Upper lobe of right lung (tissue), 1 donor: ENCODE data around the gene PROK1. TPM values are rescaled to one million over a fixed set of nuclear protein-coding genes. Genes with fewer than 3 reads are reported as not detected.

ENCODE experiments used
- ATAC-seq: fragments of 200-7000 bp; cut with Tn5 transposase; one replicate; pipeline ENCODE4 v1.9.1; 2020; ENCODE audit warnings: mild to moderate bottlenecking, moderate library complexity
- DNase-seq: peaks from one replicate; pipeline ENCODE4 v3.0.0-alpha.2; 2020
- H3K27ac ChIP-seq: fragments of 200-600 bp; one replicate; pipeline ENCODE4 v1.8.0; 2022
- H3K27me3 ChIP-seq: fragments of 200-600 bp; one replicate; pipeline ENCODE4 v1.8.0; 2022; ENCODE audit warnings: mild to moderate bottlenecking
- H3K36me3 ChIP-seq: fragments of 200-600 bp; one replicate; pipeline ENCODE4 v1.8.0; 2022
- H3K4me1 ChIP-seq: fragments of 200-600 bp; one replicate; pipeline ENCODE4 v1.8.0; 2022
- H3K4me3 ChIP-seq: fragments of 200-600 bp; one replicate; pipeline ENCODE4 v1.8.0; 2022; ENCODE audit warnings: mild to moderate bottlenecking
- H3K9me3 ChIP-seq: fragments of 200-600 bp; one replicate; pipeline ENCODE4 v1.8.0; 2022
- CTCF ChIP-seq: fragments of 200-600 bp; IDR thresholded peaks from one replicate; pipeline ENCODE4 v1.8.0; 2022; ENCODE audit warnings: antibody characterized with exemption
- intact Hi-C: fragments of 100-400 bp; cut with DNase I; formaldehyde crosslinking; loops from one replicate; pipeline ENCODE4 v1.11.0; 2022
- total RNA-seq: library from RNA; stranded (reverse); fragmentation: NEBNext Ultra II Directional; extraction: Animal tissue kit (Norgen Biotek cat#: 25700); gene quantifications from one replicate; pipeline ENCODE4 v1.2.1, GENCODE V29; 2021
- donor health status: DM: no; HTN: yes; CAD: no; lungs with severe emphysema.

Gene PROK1
- total RNA-seq, 1 donor from 2014 or later, result 0.41 TPM

DNA sequence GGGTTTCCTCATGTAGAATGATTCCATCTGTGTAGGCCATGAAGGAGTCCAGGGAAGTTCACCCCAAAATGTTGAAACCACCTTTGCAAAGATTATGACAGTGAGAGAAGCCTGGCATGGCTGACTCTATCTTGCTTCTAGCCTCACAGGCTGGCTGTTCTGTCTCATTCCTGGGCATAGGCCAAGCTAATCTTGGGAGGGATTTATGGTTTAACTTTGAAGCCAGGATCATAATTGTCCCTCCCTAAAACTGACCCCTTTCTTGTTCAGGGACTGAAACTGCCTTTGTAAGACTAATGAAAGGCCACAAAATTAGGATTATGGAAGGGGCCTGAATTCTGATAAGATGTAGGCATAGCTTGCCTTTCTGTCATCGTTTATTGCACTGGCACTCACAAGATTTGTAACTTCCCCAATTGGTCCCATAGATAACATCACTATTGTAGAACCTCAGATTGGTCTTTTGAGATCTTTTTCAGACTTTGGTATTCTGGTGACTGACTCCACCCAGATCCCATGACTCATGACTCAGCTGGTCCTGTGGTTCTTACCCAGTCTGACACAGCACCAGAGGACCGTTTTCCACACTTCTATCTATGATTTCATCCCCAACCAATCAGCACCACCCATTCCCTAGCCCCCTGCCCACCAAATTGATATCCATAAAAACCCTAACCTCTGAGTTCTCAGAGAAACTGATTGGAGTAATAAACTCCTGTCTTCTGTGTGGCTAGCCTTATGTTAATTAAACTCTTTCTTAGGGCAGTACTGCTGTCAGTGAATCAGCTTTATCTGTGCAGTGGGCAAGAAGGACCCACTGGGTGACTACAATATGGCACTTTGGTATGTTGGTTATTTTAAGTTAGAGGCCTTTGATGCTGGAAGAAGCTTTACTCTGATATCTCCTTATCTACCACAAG, 29.8 kb upstream of the PROK1 start:
- intact Hi-C loops, result no loop called here
- H3K27ac ChIP-seq, result no peak overlapping the region

GRCh38 chr1:110424699-110425611, 26.0 kb upstream of the PROK1 start:
- Histone ChIP-seq H3K27ac (no peak overlapping the region), H3K4me1 (peaks cover 11% of the 10 kb centered on the region), H3K36me3 (no peaks in the 10 kb centered on the region), H3K27me3 (no peaks in the 10 kb centered on the region), H3K4me3 (no peak overlapping the region), H3K9me3 (no peaks in the 10 kb centered on the region)
- ATAC-seq, result peak; percentile 48
- intact Hi-C loops, result no loop called here
- no peak for TF ChIP-seq CTCF
- DNase-seq, result no peak

More for the DNA sequence above, 29.8 kb upstream of the PROK1 start:
- Histone ChIP-seq H3K9me3 (no peaks in the 10 kb centered on the region), H3K4me1 (peaks cover 11% of the 10 kb centered on the region), H3K27me3 (no peaks in the 10 kb centered on the region), H3K36me3 (no peaks in the 10 kb centered on the region), H3K4me3 (no peak overlapping the region)
- DNase-seq (no peak), ATAC-seq (peak; percentile 86)
- TF ChIP-seq CTCF, result no peak

- Histone ChIP-seq H3K27ac (no peak overlapping the region), H3K27me3 (no peaks in the 10 kb centered on the region), H3K4me1 (peaks cover 11% of the 10 kb centered on the region), H3K9me3 (no peaks in the 10 kb centered on the region), H3K4me3 (no peak overlapping the region), H3K36me3 (no peaks in the 10 kb centered on the region)
- ATAC-seq (no peak), DNase-seq (no peak)
- intact Hi-C loops, result no loop called here
- TF ChIP-seq CTCF, result no peak
Observed at GRCh38 chr1:110425612-110426152, 25.3 kb upstream of the PROK1 start.

GRCh38 chr1:110426854-110427253, 24.1 kb upstream of the PROK1 start:
- no peaks in the 10 kb centered on the region for H3K9me3 ChIP-seq
- intact Hi-C loops, result no loop called here
- no peak for TF ChIP-seq CTCF
- no peak overlapping the region for H3K27ac ChIP-seq
- peaks cover 11% of the 10 kb centered on the region for H3K4me1 ChIP-seq
- no peak overlapping the region for H3K4me3 ChIP-seq
- DNase-seq, result no peak
- H3K27me3 ChIP-seq, result no peaks in the 10 kb centered on the region
- ATAC-seq, result peak; percentile 67
- no peaks in the 10 kb centered on the region for H3K36me3 ChIP-seq

- no peak for TF ChIP-seq CTCF
- Histone ChIP-seq H3K36me3 (no peaks in the 10 kb centered on the region), H3K4me3 (no peak overlapping the region), H3K9me3 (no peaks in the 10 kb centered on the region), H3K27ac (no peak overlapping the region), H3K4me1 (peaks cover 19% of the 10 kb centered on the region), H3K27me3 (no peaks in the 10 kb centered on the region)
- intact Hi-C loops, result no loop called here
- ATAC-seq (no peak), DNase-seq (no peak)
Observed at GRCh38 chr1:110428946-110429345, 22.0 kb upstream of the PROK1 start.
